GM20431 (cell line): ENCODE data around the gene MDM1.

Experiments used
- in situ Hi-C: fragments of 300-500 bp; cut with MseI, MboI; formaldehyde crosslinking; loops from one replicate; pipeline ENCODE4 v1.15.0; 2020; ENCODE audit warnings: low sequenced_read_pairs; ENCODE audit not compliant: unreplicated experiment

Gene MDM1

DNA sequence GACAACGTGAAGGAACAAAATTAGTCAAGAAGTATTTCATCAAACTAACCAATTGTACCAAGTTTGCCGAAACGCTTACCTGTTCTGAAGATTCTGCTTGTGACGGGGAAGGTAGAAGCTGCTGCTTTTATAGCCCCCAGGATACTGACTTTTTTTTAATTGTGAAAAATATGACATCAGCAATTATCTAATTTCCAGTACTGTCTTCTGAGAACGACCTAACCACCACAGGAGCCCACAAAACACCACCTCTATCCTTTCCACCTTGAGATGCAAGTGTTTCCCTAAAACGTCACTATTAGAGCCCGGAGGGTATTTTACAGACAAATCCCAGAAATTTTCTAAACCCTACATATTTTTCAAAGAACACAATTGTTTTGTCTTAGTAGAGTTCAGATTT lies 78.7 kb downstream of the MDM1 start, which contains the start of gene IL22:
Gene IL22, minus strand, starts transcription at position 101 of the 400 bp plus-strand sequence. CDS start 156 bp downstream, outside the sequence.
- in situ Hi-C loops = no loop called here

DNA sequence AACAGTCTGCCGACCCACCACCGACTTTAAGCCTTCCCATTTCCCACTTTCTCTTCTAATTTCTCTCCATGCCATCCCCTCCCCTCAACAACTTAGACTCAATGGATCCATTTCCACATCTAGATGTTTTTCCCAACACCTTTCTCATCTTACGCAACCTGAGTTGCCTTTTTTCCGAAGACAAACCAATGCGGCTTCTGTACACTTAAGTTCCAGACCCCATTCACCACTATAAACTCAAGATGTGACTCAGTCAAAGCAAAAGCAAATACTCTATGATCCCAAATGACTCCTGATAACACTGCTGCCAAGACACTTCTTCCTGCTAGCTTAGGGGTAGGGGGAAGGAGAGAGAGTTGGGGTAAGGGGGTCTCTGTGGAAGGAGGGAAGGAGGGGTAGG lies 80.1 kb downstream of the MDM1 start:
- in situ Hi-C loops = no loop called here

- in situ Hi-C loops = no loop called here
Measured at GRCh38 chr12:68250454-68250853, 81.7 kb downstream of the MDM1 start.

DNA sequence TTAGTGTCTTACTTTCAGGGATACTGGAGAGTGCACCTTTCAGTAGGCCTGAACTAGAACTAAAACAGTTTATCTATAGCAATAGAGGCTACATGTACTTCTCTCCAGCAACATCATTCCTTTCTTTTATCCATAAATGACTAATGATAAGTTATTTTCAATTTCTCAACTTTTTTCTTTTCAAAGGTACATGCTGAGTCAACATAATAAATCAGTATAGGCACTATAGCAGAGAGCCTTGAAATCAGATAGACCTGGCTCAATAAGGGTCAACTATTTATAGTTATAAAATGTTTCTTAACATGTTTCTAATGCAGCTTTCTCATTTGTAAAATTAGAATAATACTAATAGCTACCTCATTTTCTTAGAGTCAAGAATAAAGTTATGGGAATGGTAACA lies 84.4 kb downstream of the MDM1 start:
- in situ Hi-C loops = no loop called here

DNA sequence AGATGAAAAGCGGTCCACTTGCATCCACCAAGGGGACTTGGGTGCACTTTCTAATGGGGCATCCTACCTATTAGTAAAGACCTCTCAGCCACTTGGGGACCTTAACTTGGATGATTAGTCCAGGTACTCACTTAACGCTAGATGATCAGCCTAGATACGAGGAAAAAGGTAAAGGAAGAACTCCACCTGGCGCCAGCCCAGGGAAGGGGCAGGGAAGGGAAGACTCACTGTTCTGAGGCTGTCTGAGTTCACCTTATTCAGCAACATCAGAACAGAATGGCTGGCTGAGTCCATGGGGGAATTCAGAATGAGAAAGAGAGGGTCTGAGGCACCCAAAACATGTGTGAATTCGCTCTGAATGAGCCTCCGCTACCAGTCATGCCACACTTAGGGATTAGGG lies 85.8 kb downstream of the MDM1 start:
- in situ Hi-C loops = no loop called here

DNA sequence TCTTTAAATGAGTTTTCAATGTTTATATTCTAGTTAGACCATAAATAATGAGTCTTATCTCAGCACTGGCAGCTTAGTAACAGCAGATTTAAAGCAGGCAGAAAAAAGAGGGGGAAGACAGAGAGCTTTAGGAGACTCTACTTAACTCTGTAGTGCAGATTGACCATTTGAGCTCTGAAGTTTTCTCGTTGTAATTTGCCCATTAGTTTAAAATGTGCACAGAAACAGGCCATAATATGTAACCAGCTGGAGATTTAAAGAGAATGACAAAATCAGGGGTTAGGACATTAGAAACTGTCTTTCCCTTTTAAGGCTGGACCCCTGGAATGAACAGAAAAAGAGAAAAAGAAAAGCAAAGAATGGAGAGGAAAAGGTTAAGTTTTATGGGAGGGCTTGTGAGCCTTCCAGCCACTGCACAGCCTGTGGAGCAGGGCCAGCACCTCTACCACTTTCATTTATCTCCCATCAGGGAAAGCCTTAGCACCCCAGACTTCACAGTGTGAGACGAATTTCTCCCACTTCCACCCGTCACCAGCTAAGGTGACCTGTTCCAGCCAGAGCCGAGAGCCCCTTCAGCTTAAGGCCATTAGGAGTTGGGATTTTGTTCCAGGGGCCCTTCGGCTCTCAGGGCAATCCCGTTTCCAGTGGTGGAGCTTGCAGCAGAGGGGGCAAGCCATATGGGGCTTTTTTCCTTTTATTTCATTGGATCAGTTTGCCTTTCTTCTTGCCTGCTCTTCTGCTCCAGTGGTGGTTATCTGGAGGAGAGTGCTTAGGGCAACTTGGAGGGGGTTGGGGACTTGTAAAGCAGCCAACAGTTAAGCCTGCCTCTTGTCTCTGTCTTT lies 86.8 kb downstream of the MDM1 start:
- in situ Hi-C loops = no loop called here
